Stomach smooth muscle (tissue), 2 donors: ENCODE results near the gene LSS.

Experiments used
- H3K27ac ChIP-seq: one replicate; pipeline ENCODE4 v1.7.0; 2013; ENCODE audit warnings: mild to moderate bottlenecking, low read length, inconsistent platforms
- H3K27me3 ChIP-seq, 2 donors: one replicate each; pipeline ENCODE4 v1.7.0; 2013; ENCODE audit warnings: low read length in 2 of 2; ENCODE audit not compliant: insufficient read depth in 2 of 2, control insufficient read depth in 1 of 2
- H3K36me3 ChIP-seq, 2 donors: one replicate each; pipeline ENCODE4 v1.7.0; 2013; ENCODE audit warnings: low read length in 2 of 2; ENCODE audit not compliant: control insufficient read depth in 2 of 2, insufficient read depth in 2 of 2
- H3K4me1 ChIP-seq: one replicate; pipeline ENCODE4 v1.7.0; 2013; ENCODE audit warnings: low read length; ENCODE audit not compliant: control insufficient read depth, insufficient read depth
- H3K4me3 ChIP-seq, 2 donors: one replicate each; pipeline ENCODE4 v1.7.0; 2013; ENCODE audit warnings: low read length in 2 of 2
- H3K9ac ChIP-seq, 2 donors: one replicate each; pipeline ENCODE4 v1.7.0; 2013; ENCODE audit warnings: low read length in 2 of 2, mild to moderate bottlenecking in 1 of 2
- H3K9me3 ChIP-seq, 2 donors: one replicate each; pipeline ENCODE4 v1.7.0; 2013; ENCODE audit warnings: low read length in 2 of 2; ENCODE audit not compliant: control insufficient read depth in 2 of 2
- donor health status: healthy.
- donor health status: Pancreatic carcinoma.

LSS gene

DNA sequence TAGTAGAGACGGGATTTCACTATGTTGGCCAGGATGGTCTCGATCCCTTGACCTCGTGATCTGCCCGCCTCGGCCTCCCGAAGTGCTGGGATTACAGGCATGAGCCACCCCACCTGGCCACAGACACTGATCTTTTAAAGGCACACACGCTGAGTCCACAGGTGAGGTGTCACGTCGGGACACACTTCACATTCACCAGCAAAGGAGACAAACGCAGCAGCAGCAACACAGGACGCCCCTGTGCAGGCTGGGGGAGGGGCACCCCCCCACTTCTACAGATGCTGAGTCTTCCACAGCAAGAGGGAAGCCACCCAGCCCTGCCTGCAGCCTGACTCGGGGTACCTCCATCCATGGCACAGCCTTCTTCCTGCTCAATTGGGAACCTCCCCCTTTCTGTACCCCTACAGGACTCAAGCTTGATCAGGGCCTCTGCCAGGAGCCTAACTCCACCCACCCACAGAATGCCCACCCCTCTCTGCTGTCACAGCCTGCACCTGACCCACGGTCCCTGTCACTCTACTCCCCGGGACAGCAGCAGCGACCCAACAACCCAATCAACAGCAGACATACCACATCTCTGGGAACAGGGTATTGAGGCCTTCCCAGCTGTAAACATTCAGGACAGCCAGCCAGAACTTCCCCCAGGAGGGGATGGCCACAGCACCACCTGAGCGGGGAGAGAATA lies 9.5 kb downstream of the LSS start:
- no peak overlapping the region for H3K9ac ChIP-seq
- no peaks in the 10 kb centered on the region for H3K9me3 ChIP-seq
- no peak overlapping the region for H3K27ac ChIP-seq
- no peak overlapping the region for H3K4me3 ChIP-seq
- peaks cover 21 to 40% of the 10 kb centered on the region in 2 donors for H3K36me3 ChIP-seq
- H3K4me1 ChIP-seq: no peaks in the 10 kb centered on the region
- no peaks in the 10 kb centered on the region for H3K27me3 ChIP-seq

GRCh38 chr21:46217511-46218196 lies 10.9 kb downstream of the LSS start:
- Histone ChIP-seq H3K27ac (no peak overlapping the region), H3K36me3 (peaks cover 20 to 50% of the 10 kb centered on the region in 2 donors)

GRCh38 chr21:46216132-46216747 lies 12.3 kb downstream of the LSS start:
- no peaks in the 10 kb centered on the region for H3K4me1 ChIP-seq
- no peak overlapping the region for H3K27ac ChIP-seq
- no peak overlapping the region for H3K9ac ChIP-seq
- no peak overlapping the region for H3K4me3 ChIP-seq
- peaks cover 10 to 40% of the 10 kb centered on the region in 2 donors for H3K36me3 ChIP-seq
- no peaks in the 10 kb centered on the region for H3K9me3 ChIP-seq
- H3K27me3 ChIP-seq: no peaks in the 10 kb centered on the region

More at GRCh38 chr21:46217511-46218196, 10.9 kb downstream of the LSS start:
- Histone ChIP-seq H3K27me3 (no peaks in the 10 kb centered on the region), H3K4me3 (no peak overlapping the region), H3K4me1 (no peaks in the 10 kb centered on the region), H3K9me3 (no peaks in the 10 kb centered on the region), H3K9ac (no peak overlapping the region)

DNA sequence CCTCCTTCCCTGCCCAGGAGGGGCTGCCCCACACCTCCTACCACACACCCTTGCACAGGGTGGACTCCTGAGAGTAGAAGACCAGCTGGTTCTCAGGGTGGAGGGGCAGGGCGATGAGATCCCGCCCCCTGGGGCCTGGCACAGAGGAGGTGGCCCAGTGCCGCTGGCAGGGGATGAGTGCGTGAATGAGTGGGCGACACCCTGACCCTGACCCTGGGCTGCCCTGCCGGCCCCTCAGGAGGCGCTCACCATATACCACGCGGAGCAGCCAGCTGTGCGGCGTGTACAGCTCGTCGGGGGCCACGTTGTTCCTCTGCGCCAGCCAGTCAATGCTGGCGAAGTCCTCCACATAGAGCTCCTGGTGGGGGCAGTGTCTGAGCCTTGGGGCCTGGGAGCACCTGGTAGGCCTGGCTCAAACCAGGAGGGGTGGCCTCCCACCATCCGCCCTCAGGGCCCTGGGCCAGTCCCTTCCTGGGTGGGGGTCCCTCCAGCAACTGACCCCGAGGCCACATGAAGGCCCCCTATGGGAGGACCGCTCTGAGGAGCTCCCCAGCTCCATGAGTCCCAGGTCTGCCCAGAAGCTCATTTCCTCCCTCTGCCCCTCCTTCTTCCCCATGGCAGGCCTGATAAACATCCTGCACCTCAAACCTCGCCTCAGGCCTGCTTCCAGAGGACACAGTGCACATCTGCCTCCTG lies 13.0 kb downstream of the LSS start:
- Histone ChIP-seq H3K9ac (no peak overlapping the region), H3K4me1 (no peaks in the 10 kb centered on the region), H3K27me3 (no peaks in the 10 kb centered on the region), H3K9me3 (no peaks in the 10 kb centered on the region), H3K36me3 (peaks cover 10 to 40% of the 10 kb centered on the region in 2 donors), H3K27ac (no peak overlapping the region), H3K4me3 (no peak overlapping the region)

DNA sequence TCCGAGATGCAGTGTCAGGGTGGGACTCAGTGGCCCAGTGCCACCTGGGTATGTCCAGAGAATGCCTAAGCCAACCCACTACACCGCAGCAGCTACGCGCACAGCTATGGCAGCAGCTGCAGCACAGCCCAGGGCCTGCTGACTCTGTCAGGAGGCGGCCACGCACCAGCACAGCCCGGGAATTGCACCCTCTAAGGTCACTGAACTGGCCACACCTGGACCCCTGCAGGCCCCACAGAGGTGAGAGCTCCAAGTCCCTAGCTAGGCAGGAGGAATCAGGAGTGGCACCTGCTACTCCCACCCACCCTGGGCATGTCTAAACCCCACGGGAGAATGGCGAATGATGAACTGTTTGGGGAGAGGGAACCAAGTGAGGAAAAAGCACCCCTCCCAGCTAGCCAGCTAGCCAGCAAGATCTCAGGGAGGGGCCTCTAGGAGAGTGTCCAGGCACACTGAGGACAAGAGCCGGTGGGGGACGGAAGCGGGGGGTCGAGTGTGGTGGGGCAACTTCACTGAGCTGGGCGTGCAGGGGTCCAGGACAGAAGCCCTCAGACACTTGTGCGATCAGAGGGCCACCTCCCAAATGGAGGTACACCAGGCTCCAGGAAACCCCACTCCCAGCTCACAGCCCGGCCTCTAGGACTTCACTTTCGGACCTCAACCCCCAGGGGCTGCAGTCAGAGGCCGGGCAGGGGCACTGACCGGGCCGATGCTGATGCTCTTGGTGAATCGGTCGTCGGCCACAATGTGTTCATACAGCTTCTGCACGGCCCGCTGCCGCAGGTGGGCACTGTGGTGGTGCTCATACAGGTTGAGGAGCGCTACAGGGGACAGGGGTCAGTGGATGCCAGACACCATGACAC lies 13.9 kb downstream of the LSS start:
- H3K27me3 ChIP-seq: no peaks in the 10 kb centered on the region
- peaks cover 9 to 35% of the 10 kb centered on the region in 2 donors for H3K36me3 ChIP-seq
- no peak overlapping the region for H3K9ac ChIP-seq
- no peak overlapping the region for H3K27ac ChIP-seq
- H3K4me1 ChIP-seq: no peaks in the 10 kb centered on the region
- H3K9me3 ChIP-seq: no peaks in the 10 kb centered on the region
- no peak overlapping the region for H3K4me3 ChIP-seq

DNA sequence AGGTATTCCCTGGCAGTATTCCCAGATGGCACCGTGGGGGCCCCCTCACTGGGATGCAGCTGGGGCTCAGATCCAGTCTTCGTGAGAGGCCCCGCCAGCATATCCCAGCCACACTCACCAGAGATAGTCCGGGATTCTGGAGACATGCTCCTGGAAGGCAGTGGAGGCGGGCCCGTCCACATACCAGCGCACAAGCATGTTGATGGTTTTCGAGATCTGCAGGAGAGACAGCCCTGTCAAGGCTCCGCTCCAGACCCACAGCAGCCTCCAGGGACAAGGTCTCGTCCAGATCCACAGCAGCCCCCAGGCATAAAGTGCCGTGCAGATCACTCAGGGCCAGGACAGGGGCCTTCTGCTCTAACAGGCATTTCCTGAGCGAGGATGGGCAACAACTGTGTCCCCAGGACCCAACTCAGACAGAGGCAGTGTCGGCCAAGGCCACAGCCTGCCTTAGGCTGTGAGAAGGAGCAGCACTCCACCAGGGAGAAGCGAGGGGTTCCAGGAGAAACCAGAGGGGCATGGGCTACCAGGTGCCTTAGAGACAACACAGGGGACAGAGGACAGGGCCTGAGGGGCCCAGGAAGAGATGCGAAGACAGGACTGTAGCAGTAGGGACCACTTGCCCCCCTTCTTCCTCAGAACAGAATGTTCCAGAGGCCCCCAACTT lies 14.8 kb downstream of the LSS start:
- H3K4me1 ChIP-seq: no peaks in the 10 kb centered on the region
- H3K36me3 ChIP-seq: peaks cover 6 to 37% of the 10 kb centered on the region in 2 donors
- no peaks in the 10 kb centered on the region for H3K9me3 ChIP-seq
- H3K27me3 ChIP-seq: no peaks in the 10 kb centered on the region
- H3K9ac ChIP-seq: no peak overlapping the region
- H3K27ac ChIP-seq: no peak overlapping the region
- no peak overlapping the region for H3K4me3 ChIP-seq

- H3K4me3 ChIP-seq: no peak overlapping the region
- H3K27ac ChIP-seq: no peak overlapping the region
- no peaks in the 10 kb centered on the region for H3K4me1 ChIP-seq
- no peaks in the 10 kb centered on the region for H3K27me3 ChIP-seq
- no peak overlapping the region for H3K9ac ChIP-seq
- peaks cover 10 to 43% of the 10 kb centered on the region in 2 donors for H3K36me3 ChIP-seq
- H3K9me3 ChIP-seq: no peaks in the 10 kb centered on the region
Observed at GRCh38 chr21:46212721-46213484, 15.7 kb downstream of the LSS start.

GRCh38 chr21:46211786-46212720 lies 16.5 kb downstream of the LSS start:
- Histone ChIP-seq H3K36me3 (peaks cover 7 to 47% of the 10 kb centered on the region in 2 donors), H3K4me3 (no peak overlapping the region), H3K27ac (no peak overlapping the region), H3K9me3 (no peaks in the 10 kb centered on the region), H3K27me3 (no peaks in the 10 kb centered on the region), H3K9ac (no peak overlapping the region), H3K4me1 (no peaks in the 10 kb centered on the region)

- Histone ChIP-seq H3K4me3 (no peak overlapping the region), H3K9ac (no peak overlapping the region), H3K27me3 (no peaks in the 10 kb centered on the region), H3K36me3 (peaks cover 7 to 50% of the 10 kb centered on the region in 2 donors), H3K27ac (no peak overlapping the region), H3K9me3 (no peaks in the 10 kb centered on the region), H3K4me1 (no peaks in the 10 kb centered on the region)
Observed at GRCh38 chr21:46211376-46211775, 17.2 kb downstream of the LSS start.
